HCT116 (cell line): ENCODE data around the gene ILRUN. TPM values are rescaled to one million over a fixed set of nuclear protein-coding genes. Genes with fewer than 3 reads are reported as not detected.
"Not testable (repeated sequence)": the region's sequence is repeated elsewhere in the genome, so short reads cannot be mapped to it uniquely, and the experiment has no call there.

Experiments used
- ATAC-seq: fragments of 200-7000 bp; cut with Tn5 transposase; 2 replicates; pipeline ENCODE4 v1.9.1; 2020; ENCODE audit warnings: mild to moderate bottlenecking, moderate library complexity
- BruUV-seq: library from RNA; stranded (reverse); fragments of 400-500 nt; replicated peaks from 2 replicates; lab custom pipeline; 2021; lab: Mats Ljungman, UMichigan
- CTCF ChIA-PET: fragments of 300-600 bp; sonication (Branson Sonifier 250); formaldehyde crosslinking; loops from one replicate; lab custom pipeline; 2021; ENCODE audit warnings: antibody characterized with exemption; lab: Charles Lee
- POLR2A ChIA-PET: fragments of 300-600, 350-600 bp; sonication (Branson Sonifier 250); formaldehyde crosslinking; loops from one replicate; lab custom pipeline; 2021; ENCODE audit warnings: antibody characterized with exemption; lab: Charles Lee
- RAD21 ChIA-PET, 2 experiments: fragments of 300-600 bp; sonication (Branson Sonifier 250); formaldehyde crosslinking; loops; one replicate each; lab custom pipeline; 2023; ENCODE audit warnings: low total read pairs in 2 of 2; ENCODE audit not compliant: uncharacterized antibody in 2 of 2, unreplicated experiment in 2 of 2, low non-redundant PET in 1 of 2; lab: Charles Lee
- DNase-seq: peaks from one replicate; pipeline ENCODE4 v3.0.0-alpha.2; 2010; ENCODE audit warnings: low read depth, low spot score
- H2AFZ ChIP-seq: fragments of 200-600 bp; shearing (Covaris generic), sonication (generic); 2 replicates; pipeline ENCODE4 v1.6.1; 2017; ENCODE audit warnings: low read depth, mixed run types, mixed read lengths, antibody characterized with exemption, low read length; ENCODE audit not compliant: poor library complexity, severe bottlenecking
- H3K27ac ChIP-seq: 2 replicates; pipeline ENCODE4 v1.5.1; 2012; ENCODE audit warnings: low read depth, low read length
- H3K27me3 ChIP-seq: fragments of 200-600 bp; sonication (generic); 2 replicates; pipeline ENCODE4 v1.6.1; 2016; ENCODE audit warnings: mixed run types, low read length, mixed read lengths; ENCODE audit not compliant: insufficient read depth
- H3K36me3 ChIP-seq, 2 experiments: fragments of 200-500 bp in 1 of 2; fragments of 200-600 bp in 1 of 2; sonication (Bioruptor generic) in 1 of 2; sonication (generic) in 1 of 2; 2 replicates each; pipeline versions ENCODE4 v1.5.1 to v1.6.1; 2014 to 2016; ENCODE audit warnings: low read length in 2 of 2, inconsistent platforms in 1 of 2, mixed read lengths in 1 of 2, mixed run types in 1 of 2; ENCODE audit not compliant: insufficient read depth in 2 of 2, control insufficient read depth in 1 of 2
- H3K4me1 ChIP-seq, 2 experiments: fragments of 200-600 bp in 1 of 2; sonication (generic) in 1 of 2; 2 replicates each; pipeline versions ENCODE4 v1.5.1 to v1.6.1; 2012 to 2017; ENCODE audit warnings: low read length in 2 of 2, inconsistent platforms in 1 of 2, mild to moderate bottlenecking in 1 of 2, mixed read lengths in 1 of 2, mixed run types in 1 of 2, moderate library complexity in 1 of 2; ENCODE audit not compliant: insufficient read depth in 2 of 2, control insufficient read depth in 1 of 2
- H3K4me2 ChIP-seq: fragments of 200-600 bp; sonication (generic); 2 replicates; pipeline ENCODE4 v1.6.1; 2017; ENCODE audit warnings: mixed run types, low read length, mixed read lengths
- H3K4me3 ChIP-seq, 2 experiments: fragments of 200-600 bp in 1 of 2; sonication (generic) in 1 of 2; replicated peaks in 1 of 2; 2 replicates each; pipeline ENCODE4 v1.5.1; 2011 to 2016; ENCODE audit warnings: low read length in 2 of 2, control low read depth in 1 of 2, low read depth in 1 of 2, mild to moderate bottlenecking in 1 of 2, mixed read lengths in 1 of 2, mixed run types in 1 of 2
- H3K79me2 ChIP-seq: fragments of 200-600 bp; sonication (generic); 2 replicates; pipeline ENCODE4 v1.6.1; 2017; ENCODE audit warnings: mild to moderate bottlenecking, mixed run types, low read length, moderate library complexity, mixed read lengths; ENCODE audit not compliant: insufficient read depth
- H3K9ac ChIP-seq: fragments of 200-600 bp; sonication (generic); 2 replicates; pipeline ENCODE4 v1.6.1; 2016; ENCODE audit warnings: low read length, mixed read lengths
- H3K9me2 ChIP-seq: fragments of 200-600 bp; sonication (generic), shearing (Covaris generic); 2 replicates; pipeline ENCODE4 v1.6.1; 2017; ENCODE audit warnings: mixed run types, mild to moderate bottlenecking, moderate library complexity; ENCODE audit not compliant: insufficient read depth
- H3K9me3 ChIP-seq, 2 experiments: fragments of 200-500 bp in 1 of 2; fragments of 200-600 bp in 1 of 2; sonication (Bioruptor generic) in 1 of 2; sonication (generic) in 1 of 2; 2 replicates each; pipeline ENCODE4 v1.6.1; 2014 to 2017; ENCODE audit warnings: low read length in 2 of 2, mixed read lengths in 2 of 2, inconsistent platforms in 1 of 2, low read depth in 1 of 2, mild to moderate bottlenecking in 1 of 2, mixed run types in 1 of 2, moderate library complexity in 1 of 2; ENCODE audit not compliant: control insufficient read depth in 1 of 2, insufficient read depth in 1 of 2
- H4K20me1 ChIP-seq: fragments of 200-600 bp; sonication (generic), shearing (Covaris generic); 2 replicates; pipeline ENCODE4 v1.6.1; 2017; ENCODE audit warnings: mixed run types, mild to moderate bottlenecking, moderate library complexity; ENCODE audit not compliant: insufficient read depth
- CEBPB ChIP-seq: IDR thresholded peaks from 2 replicates; pipeline ENCODE4 v1.6.1; 2012; ENCODE audit warnings: low read depth
- EGR1 ChIP-seq: IDR thresholded peaks from 2 replicates; pipeline ENCODE4 v1.6.1; 2012; ENCODE audit warnings: low read depth
- ELF1 ChIP-seq: IDR thresholded peaks from 2 replicates; pipeline ENCODE4 v1.6.1; 2012; ENCODE audit warnings: low read depth, borderline replicate concordance
- FOSL1 ChIP-seq: IDR thresholded peaks from 2 replicates; pipeline ENCODE4 v1.6.1; 2012; ENCODE audit warnings: low read depth
- RAD21 ChIP-seq: IDR thresholded peaks from 2 replicates; pipeline ENCODE4 v1.6.1; 2012; ENCODE audit warnings: low read depth, mild to moderate bottlenecking
- SRF ChIP-seq: IDR thresholded peaks from 2 replicates; pipeline ENCODE4 v1.6.1; 2012; ENCODE audit warnings: low read depth
- intact Hi-C: fragments of 100-400 bp; cut with micrococcal nuclease; formaldehyde crosslinking; loops from 2 replicates; pipeline ENCODE4 v1.10.0; 2022
- total RNA-seq: library from RNA; stranded (reverse); gene quantifications from one replicate; pipeline ENCODE4 v1.2.1, GENCODE V29; 2021; ENCODE audit not compliant: unreplicated experiment

The ILRUN gene
- total RNA-seq, 1 experiment from 2014 or later: 51.9 TPM

- peaks cover 66% of the 10 kb centered on the region for H3K79me2 ChIP-seq
- no peak for TF ChIP-seq ELF1
- H3K9me3 ChIP-seq: no peaks in the 10 kb centered on the region
- H3K9me2 ChIP-seq: no peaks in the 10 kb centered on the region
- peaks cover 11 to 18% of the 10 kb centered on the region in 2 experiments for H3K4me1 ChIP-seq
- no peak for ATAC-seq
- H3K27me3 ChIP-seq: no peaks in the 10 kb centered on the region
- no peak overlapping the region for H2AFZ ChIP-seq
- ChIA-PET POLR2A (no interaction called here), RAD21 (no interaction called here), CTCF (no interaction called here)
- 0 out of 2 replicates have a peak, but pooled peaks cover 3% of the 10 kb centered on the region for H4K20me1 ChIP-seq
- intact Hi-C loops: no loop called here
- DNase-seq: no peak
- peaks cover 0 to 4% of the 10 kb centered on the region in 2 experiments; a peak in 2 of 4 replicates for H3K36me3 ChIP-seq
- no peak overlapping the region for H3K9ac ChIP-seq
- no peak overlapping the region for H3K27ac ChIP-seq
- no peak overlapping the region for H3K4me2 ChIP-seq
- BruUV-seq: TSS peak; percentile 13
- H3K4me3 ChIP-seq: no peak overlapping the region
These were observed 44.3 kb downstream of the ILRUN start for GRCh38 chr6:34652263-34652662.

GRCh38 chr6:34650823-34651222 is 45.7 kb downstream of the ILRUN start:
- Histone ChIP-seq H2AFZ (no peak overlapping the region), H3K9ac (no peak overlapping the region), H3K27ac (no peak overlapping the region), H4K20me1 (0 out of 2 replicates have a peak, but pooled peaks cover 3% of the 10 kb centered on the region), H3K27me3 (no peaks in the 10 kb centered on the region), H3K4me1 (peaks cover 0 to 6% of the 10 kb centered on the region in 2 experiments; a peak in 1 of 4 replicates), H3K79me2 (peaks cover 62% of the 10 kb centered on the region), H3K9me3 (no peaks in the 10 kb centered on the region), H3K4me2 (no peak overlapping the region), H3K36me3 (peaks cover 0 to 4% of the 10 kb centered on the region in 2 experiments; a peak in 2 of 4 replicates), H3K9me2 (no peaks in the 10 kb centered on the region), H3K4me3 (no peak overlapping the region)
- DNase-seq (no peak), ATAC-seq (no peak)
- RAD21 ChIA-PET: no interaction called here
- POLR2A ChIA-PET: no interaction called here
- intact Hi-C loops: no loop called here
- no TSS peak for BruUV-seq
- CTCF ChIA-PET: no interaction called here
- no peak for TF ChIP-seq FOSL1
- TF ChIP-seq CEBPB: no peak
- TF ChIP-seq EGR1: no peak
- TF ChIP-seq SRF: no peak
- TF ChIP-seq RAD21: no peak

- H3K27me3 ChIP-seq, H3K9me3 ChIP-seq, H3K4me3 ChIP-seq, H4K20me1 ChIP-seq, H3K27ac ChIP-seq, POLR2A ChIA-PET, H3K9me2 ChIP-seq, H3K4me1 ChIP-seq, CTCF ChIA-PET, ATAC-seq, RAD21 ChIA-PET, H2AFZ ChIP-seq, intact Hi-C loops, H3K36me3 ChIP-seq, DNase-seq, H3K4me2 ChIP-seq, H3K9ac ChIP-seq, BruUV-seq: not testable (repeated sequence)
- peaks cover 59% of the 10 kb centered on the region for H3K79me2 ChIP-seq
These were observed 46.3 kb downstream of the ILRUN start for GRCh38 chr6:34650232-34650631.
